Measurements from ENCODE around the gene SLC10A3.

The SLC10A3 gene

GRCh38 chrX:154490414-154491083 is at the start of gene SLC10A3:
TSS of gene SLC10A3 (minus strand) at chrX:154490629. CDS start at chrX:154488940, 1,689 bp downstream.
- H3K9me3 ChIP-seq (ENCODE audit: low read length): no peaks in the 10 kb centered on the region
- no peaks in the 10 kb centered on the region for H3K27me3 ChIP-seq (ENCODE audit: control insufficient read depth in 1 of 2, insufficient read depth in 2 of 2, low read length in 2 of 2)
- peak within 1 kb of the TSS; percentile 61 for H3K27ac ChIP-seq (ENCODE audit: low read depth, low read length)
- H3K4me3 ChIP-seq (ENCODE audit: low read depth in 1 of 2, low read length in 2 of 2): peak within 1 kb of the TSS; percentile 58 to 63
- peak within 1 kb of the TSS; percentile 57 for H3K9ac ChIP-seq (ENCODE audit: low read length)
- peaks cover 5% of the 10 kb centered on the region for H3K36me3 ChIP-seq (ENCODE audit: insufficient read depth, low read length)
- H3K4me1 ChIP-seq (ENCODE audit: insufficient read depth, low read length): peaks cover 10% of the 10 kb centered on the region

GRCh38 chrX:154539077-154539476 is 48.6 kb upstream of the SLC10A3 start:
- H3K9me3 ChIP-seq (ENCODE audit: low read length): no peaks in the 10 kb centered on the region
- peaks cover 0 to 6% of the 10 kb centered on the region in 2 donors for H3K27me3 ChIP-seq (ENCODE audit: control insufficient read depth in 1 of 2, insufficient read depth in 2 of 2, low read length in 2 of 2)
- H3K4me3 ChIP-seq (ENCODE audit: low read depth in 1 of 2, low read length in 2 of 2): no peak overlapping the region
- H3K27ac ChIP-seq (ENCODE audit: low read depth, low read length): no peak overlapping the region
- H3K9ac ChIP-seq (ENCODE audit: low read length): no peak overlapping the region
- peaks cover 7% of the 10 kb centered on the region for H3K36me3 ChIP-seq (ENCODE audit: insufficient read depth, low read length)
- peaks cover 4% of the 10 kb centered on the region for H3K4me1 ChIP-seq (ENCODE audit: insufficient read depth, low read length)

DNA sequence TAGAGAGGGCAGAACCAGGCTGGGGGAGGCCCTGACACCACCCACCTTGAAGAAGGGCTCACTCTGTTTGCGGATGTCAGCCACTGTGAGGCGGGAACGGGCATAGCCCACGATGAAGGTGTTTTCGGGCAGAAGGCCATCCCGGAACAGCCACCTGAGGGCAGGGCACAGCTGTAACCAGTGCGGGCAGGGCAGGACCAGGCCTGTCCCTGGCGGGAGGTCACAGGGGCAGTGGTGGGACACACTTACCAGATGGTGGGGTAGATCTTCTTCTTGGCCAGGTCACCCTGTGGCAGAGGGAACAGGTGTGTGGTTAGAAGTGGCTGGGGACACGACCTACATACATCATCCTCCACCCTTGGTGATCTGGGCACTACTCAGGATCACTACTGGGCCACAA is 45.5 kb upstream of the SLC10A3 start:
- Histone ChIP-seq H3K27ac (ENCODE audit: low read depth, low read length) (no peak overlapping the region), H3K36me3 (ENCODE audit: insufficient read depth, low read length) (peaks cover 7% of the 10 kb centered on the region), H3K9ac (ENCODE audit: low read length) (no peak overlapping the region), H3K27me3 (ENCODE audit: control insufficient read depth in 1 of 2, insufficient read depth in 2 of 2, low read length in 2 of 2) (peaks cover 0 to 10% of the 10 kb centered on the region in 2 donors), H3K4me3 (ENCODE audit: low read depth in 1 of 2, low read length in 2 of 2) (no peak overlapping the region), H3K9me3 (ENCODE audit: low read length) (no peaks in the 10 kb centered on the region), H3K4me1 (ENCODE audit: insufficient read depth, low read length) (peaks cover 4% of the 10 kb centered on the region)

DNA sequence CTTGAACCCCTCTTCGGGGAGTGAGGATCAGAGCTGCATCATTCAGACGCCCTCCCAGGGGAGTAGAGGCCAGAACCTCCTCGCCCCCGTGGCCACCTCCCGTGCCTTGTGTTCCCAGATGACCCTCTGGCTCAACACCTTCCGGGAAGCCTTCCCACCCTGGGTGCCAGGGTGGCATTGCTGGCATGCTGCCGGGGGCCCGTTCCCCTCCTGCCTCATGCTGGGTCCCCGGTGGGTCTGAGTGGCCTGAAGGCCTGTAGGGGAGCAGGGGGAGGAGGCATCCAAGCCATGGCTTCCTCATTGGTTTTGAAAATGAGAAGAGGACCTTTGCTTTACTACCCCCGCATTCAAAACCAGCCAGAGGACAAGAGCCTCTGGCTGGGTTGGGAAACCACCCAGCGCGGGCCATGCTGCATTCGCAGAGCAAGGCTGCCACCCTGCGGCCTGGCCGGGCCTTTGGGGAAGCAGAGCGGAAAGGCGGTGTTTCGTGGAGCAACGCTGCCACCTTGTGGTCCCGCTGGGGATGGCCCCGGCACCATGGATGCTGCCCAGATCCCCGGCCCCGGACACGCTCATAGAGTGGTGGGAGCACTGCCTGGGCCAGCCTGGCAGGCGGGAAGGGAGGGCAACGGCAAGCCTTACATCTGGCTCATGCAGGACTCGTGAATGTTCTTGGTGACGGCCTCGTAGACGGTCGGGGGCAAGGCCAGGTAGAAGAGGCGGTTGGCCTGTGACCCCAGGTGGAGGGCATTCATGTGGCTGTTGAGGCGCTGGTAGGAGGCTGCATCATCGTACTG is 44.3 kb upstream of the SLC10A3 start:
- Histone ChIP-seq H3K4me3 (ENCODE audit: low read depth in 1 of 2, low read length in 2 of 2) (no peak overlapping the region), H3K27me3 (ENCODE audit: control insufficient read depth in 1 of 2, insufficient read depth in 2 of 2, low read length in 2 of 2) (peaks cover 0 to 14% of the 10 kb centered on the region in 2 donors), H3K36me3 (ENCODE audit: insufficient read depth, low read length) (peaks cover 7% of the 10 kb centered on the region), H3K9ac (ENCODE audit: low read length) (no peak overlapping the region), H3K4me1 (ENCODE audit: insufficient read depth, low read length) (peaks cover 4% of the 10 kb centered on the region), H3K9me3 (ENCODE audit: low read length) (no peaks in the 10 kb centered on the region), H3K27ac (ENCODE audit: low read depth, low read length) (no peak overlapping the region)

GRCh38 chrX:154532690-154533089 is 42.3 kb upstream of the SLC10A3 start:
- H3K4me3 ChIP-seq (ENCODE audit: low read depth in 1 of 2, low read length in 2 of 2): no peak overlapping the region

GRCh38 chrX:154531626-154532025 is 41.2 kb upstream of the SLC10A3 start:
- H3K4me1 ChIP-seq (ENCODE audit: insufficient read depth, low read length): peaks cover 7% of the 10 kb centered on the region
- no peak overlapping the region for H3K4me3 ChIP-seq (ENCODE audit: low read depth in 1 of 2, low read length in 2 of 2)
- no peak overlapping the region for H3K9ac ChIP-seq (ENCODE audit: low read length)
- H3K27ac ChIP-seq (ENCODE audit: low read depth, low read length): no peak overlapping the region
- H3K36me3 ChIP-seq (ENCODE audit: insufficient read depth, low read length): peaks cover 7% of the 10 kb centered on the region
- H3K27me3 ChIP-seq (ENCODE audit: control insufficient read depth in 1 of 2, insufficient read depth in 2 of 2, low read length in 2 of 2): peaks cover 0 to 14% of the 10 kb centered on the region in 2 donors
- H3K9me3 ChIP-seq (ENCODE audit: low read length): no peaks in the 10 kb centered on the region

More at GRCh38 chrX:154532690-154533089, 42.3 kb upstream of the SLC10A3 start:
- Histone ChIP-seq H3K27ac (ENCODE audit: low read depth, low read length) (no peak overlapping the region), H3K27me3 (ENCODE audit: control insufficient read depth in 1 of 2, insufficient read depth in 2 of 2, low read length in 2 of 2) (peaks cover 0 to 14% of the 10 kb centered on the region in 2 donors), H3K9me3 (ENCODE audit: low read length) (no peaks in the 10 kb centered on the region), H3K36me3 (ENCODE audit: insufficient read depth, low read length) (peaks cover 7% of the 10 kb centered on the region), H3K9ac (ENCODE audit: low read length) (no peak overlapping the region), H3K4me1 (ENCODE audit: insufficient read depth, low read length) (peaks cover 4% of the 10 kb centered on the region)

DNA sequence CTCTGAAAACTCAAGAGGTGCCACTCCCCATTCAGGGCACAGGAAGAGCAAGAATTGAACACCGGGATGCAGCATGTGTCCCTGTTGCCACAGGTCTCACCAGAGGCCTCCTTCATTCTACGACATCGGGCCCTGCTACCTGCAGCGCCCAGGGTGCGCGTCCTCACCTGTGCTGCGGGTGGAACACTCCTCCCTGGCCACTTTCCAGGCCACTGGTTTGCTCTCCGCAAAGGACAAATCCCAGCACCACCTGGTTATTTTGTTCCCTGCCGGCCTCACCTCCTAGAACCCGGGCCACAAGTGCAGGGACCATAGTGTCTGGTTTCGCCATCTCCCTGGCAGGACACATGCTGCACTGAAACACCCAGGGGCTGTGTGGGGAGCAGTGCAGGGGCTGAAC is 39.9 kb upstream of the SLC10A3 start:
- Histone ChIP-seq H3K36me3 (ENCODE audit: insufficient read depth, low read length) (peaks cover 2% of the 10 kb centered on the region), H3K9ac (ENCODE audit: low read length) (no peak overlapping the region), H3K4me1 (ENCODE audit: insufficient read depth, low read length) (peaks cover 7% of the 10 kb centered on the region), H3K27me3 (ENCODE audit: control insufficient read depth in 1 of 2, insufficient read depth in 2 of 2, low read length in 2 of 2) (peaks cover 0 to 10% of the 10 kb centered on the region in 2 donors), H3K9me3 (ENCODE audit: low read length) (no peaks in the 10 kb centered on the region), H3K27ac (ENCODE audit: low read depth, low read length) (no peak overlapping the region), H3K4me3 (ENCODE audit: low read depth in 1 of 2, low read length in 2 of 2) (no peak overlapping the region)

- Histone ChIP-seq H3K4me1 (ENCODE audit: insufficient read depth, low read length) (peaks cover 3% of the 10 kb centered on the region), H3K4me3 (ENCODE audit: low read depth in 1 of 2, low read length in 2 of 2) (no peak overlapping the region), H3K36me3 (ENCODE audit: insufficient read depth, low read length) (no peaks in the 10 kb centered on the region), H3K27me3 (ENCODE audit: control insufficient read depth in 1 of 2, insufficient read depth in 2 of 2, low read length in 2 of 2) (peaks cover 0 to 8% of the 10 kb centered on the region in 2 donors), H3K9me3 (ENCODE audit: low read length) (no peaks in the 10 kb centered on the region), H3K9ac (ENCODE audit: low read length) (no peak overlapping the region), H3K27ac (ENCODE audit: low read depth, low read length) (no peak overlapping the region)
Measured at GRCh38 chrX:154529206-154529612, 38.8 kb upstream of the SLC10A3 start.

DNA sequence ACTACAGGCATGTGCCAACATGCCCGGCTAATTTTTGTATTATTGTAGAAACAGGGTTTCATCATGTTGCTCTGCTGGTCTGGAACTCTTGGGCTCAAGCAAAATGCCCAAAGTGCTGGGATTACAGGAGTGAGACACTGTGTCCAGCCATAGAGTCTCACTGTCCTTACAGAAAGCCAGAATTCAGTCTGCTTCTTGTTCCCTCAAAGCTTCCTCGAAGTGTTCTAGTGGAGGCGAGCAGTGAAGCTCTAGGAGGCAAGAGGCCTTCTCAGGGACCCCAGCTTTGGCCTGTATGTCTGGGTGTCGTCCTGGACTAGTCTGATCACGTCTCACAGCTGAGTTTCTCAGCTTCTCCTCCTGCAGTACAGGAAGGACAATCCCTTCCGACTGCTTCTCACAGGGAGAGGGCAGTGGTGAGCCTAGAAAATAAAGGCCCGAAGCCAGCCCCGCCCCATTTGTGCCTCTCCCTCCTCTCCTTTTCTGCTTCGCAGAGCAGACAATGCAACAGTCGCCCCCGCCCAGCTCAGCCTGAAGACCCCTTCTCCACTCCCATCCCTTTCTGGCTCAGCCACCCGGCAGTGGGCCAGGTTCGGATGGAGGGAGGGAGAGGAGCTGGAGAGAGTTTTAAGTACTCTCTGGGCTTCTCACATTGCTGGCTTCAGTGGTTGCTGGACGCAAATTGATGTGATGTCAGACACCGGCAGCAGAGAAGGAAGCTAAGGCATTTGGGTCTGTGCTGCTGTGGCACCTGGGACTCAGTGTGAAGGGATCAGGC is 36.7 kb upstream of the SLC10A3 start:
- H3K27me3 ChIP-seq (ENCODE audit: control insufficient read depth in 1 of 2, insufficient read depth in 2 of 2, low read length in 2 of 2): peaks cover 0 to 4% of the 10 kb centered on the region in 2 donors
- H3K4me3 ChIP-seq (ENCODE audit: low read depth in 1 of 2, low read length in 2 of 2): peak overlapping the region; percentile 38 to 49
- H3K27ac ChIP-seq (ENCODE audit: low read depth, low read length): peak overlapping the region; percentile 51
- H3K4me1 ChIP-seq (ENCODE audit: insufficient read depth, low read length): peaks cover 3% of the 10 kb centered on the region
- H3K36me3 ChIP-seq (ENCODE audit: insufficient read depth, low read length): no peaks in the 10 kb centered on the region
- no peaks in the 10 kb centered on the region for H3K9me3 ChIP-seq (ENCODE audit: low read length)
- peak overlapping the region; percentile 54 for H3K9ac ChIP-seq (ENCODE audit: low read length)

GRCh38 chrX:154525606-154526490 is 35.4 kb upstream of the SLC10A3 start:
- Histone ChIP-seq H3K27ac (ENCODE audit: low read depth, low read length) (no peak overlapping the region), H3K9me3 (ENCODE audit: low read length) (no peaks in the 10 kb centered on the region), H3K4me3 (ENCODE audit: low read depth in 1 of 2, low read length in 2 of 2) (no peak overlapping the region), H3K9ac (ENCODE audit: low read length) (no peak overlapping the region), H3K36me3 (ENCODE audit: insufficient read depth, low read length) (no peaks in the 10 kb centered on the region), H3K4me1 (ENCODE audit: insufficient read depth, low read length) (peaks cover 3% of the 10 kb centered on the region), H3K27me3 (ENCODE audit: control insufficient read depth in 1 of 2, insufficient read depth in 2 of 2, low read length in 2 of 2) (peaks cover 0 to 4% of the 10 kb centered on the region in 2 donors)

Data from muscle layer of colon (tissue), 2 donors.